KMS-11 (cell line): ENCODE data around the gene TTC28.
"Not testable (repeated sequence)": the region's sequence is repeated elsewhere in the genome, so short reads cannot be mapped to it uniquely, and the experiment has no call there.

ENCODE experiments used
- H2AFZ ChIP-seq: fragments of 200-600 bp; sonication (generic); 2 replicates; pipeline ENCODE4 v1.6.1; 2016; ENCODE audit warnings: antibody characterized with exemption, mixed run types, low read depth
- H3K27ac ChIP-seq: fragments of 200-600 bp; sonication (generic); 2 replicates; pipeline ENCODE4 v1.6.1; 2016; ENCODE audit warnings: mild to moderate bottlenecking, mixed run types
- H3K27me3 ChIP-seq: fragments of 200-600 bp; sonication (generic); 2 replicates; pipeline ENCODE4 v1.6.1; 2017; ENCODE audit warnings: mild to moderate bottlenecking, low read depth, mixed run types, moderate library complexity; ENCODE audit not compliant: insufficient read depth
- H3K36me3 ChIP-seq: fragments of 200-600 bp; sonication (generic); 2 replicates; pipeline ENCODE4 v1.6.1; 2017; ENCODE audit warnings: mild to moderate bottlenecking, mixed run types; ENCODE audit not compliant: insufficient read depth
- H3K4me1 ChIP-seq: fragments of 200-600 bp; sonication (generic); 2 replicates; pipeline ENCODE4 v1.6.1; 2016; ENCODE audit warnings: mild to moderate bottlenecking, low read depth, mixed run types; ENCODE audit not compliant: poor library complexity, severe bottlenecking
- H3K4me2 ChIP-seq: fragments of 200-600 bp; sonication (generic); 2 replicates; pipeline ENCODE4 v1.7.0; 2016; ENCODE audit warnings: mild to moderate bottlenecking, mixed run types
- H3K4me3 ChIP-seq: fragments of 200-600 bp; sonication (generic); IDR thresholded peaks from 2 replicates; pipeline ENCODE4 v1.6.1; 2017; ENCODE audit warnings: low read depth, low read length, mixed read lengths; ENCODE audit not compliant: insufficient read depth
- H3K79me2 ChIP-seq: fragments of 200-600 bp; sonication (generic); 2 replicates; pipeline ENCODE4 v1.6.1; 2016; ENCODE audit warnings: low read depth, mixed run types; ENCODE audit not compliant: insufficient read depth
- H3K9ac ChIP-seq: fragments of 200-600 bp; sonication (generic); 2 replicates; pipeline ENCODE4 v1.6.1; 2016; ENCODE audit warnings: mild to moderate bottlenecking, mixed run types
- H4K20me1 ChIP-seq: fragments of 200-600 bp; sonication (generic); 2 replicates; pipeline ENCODE4 v1.6.1; 2016; ENCODE audit warnings: mild to moderate bottlenecking, mixed run types; ENCODE audit not compliant: insufficient read depth
- CTCF ChIP-seq: fragments of 200-600 bp; sonication (generic); conservative IDR thresholded peaks from 2 replicates; pipeline ENCODE4 v1.6.1; 2017; ENCODE audit warnings: low read depth, mild to moderate bottlenecking, antibody characterized with exemption, low read length, moderate library complexity, mixed read lengths

The TTC28 gene

GRCh38 chr22:28094771-28095170 is 584.9 kb downstream of the TTC28 start:
- H3K27ac ChIP-seq = no peak overlapping the region
- H3K27me3 ChIP-seq = no peaks in the 10 kb centered on the region
- no peaks in the 10 kb centered on the region for H3K4me1 ChIP-seq
- H4K20me1 ChIP-seq = no peaks in the 10 kb centered on the region
- TF ChIP-seq CTCF = no peak
- H3K36me3 ChIP-seq = no peaks in the 10 kb centered on the region
- H3K79me2 ChIP-seq = no peaks in the 10 kb centered on the region
- H3K4me2 ChIP-seq = no peak overlapping the region
- no peak overlapping the region for H3K4me3 ChIP-seq
- H3K9ac ChIP-seq = no peak overlapping the region
- H2AFZ ChIP-seq = no peak overlapping the region

- no peak for TF ChIP-seq CTCF
- Histone ChIP-seq H3K27ac (no peak overlapping the region), H3K4me2 (no peak overlapping the region)
These were observed 585.9 kb downstream of the TTC28 start for GRCh38 chr22:28093711-28094110.

GRCh38 chr22:28091486-28091885 is 588.2 kb downstream of the TTC28 start:
- no peak overlapping the region for H3K4me2 ChIP-seq
- H3K27me3 ChIP-seq = no peaks in the 10 kb centered on the region
- no peak for TF ChIP-seq CTCF
- H3K4me1 ChIP-seq = no peaks in the 10 kb centered on the region
- H3K36me3 ChIP-seq = no peaks in the 10 kb centered on the region
- H3K27ac ChIP-seq = no peak overlapping the region
- no peaks in the 10 kb centered on the region for H4K20me1 ChIP-seq
- no peak overlapping the region for H3K4me3 ChIP-seq
- H2AFZ ChIP-seq = no peak overlapping the region
- H3K79me2 ChIP-seq = no peaks in the 10 kb centered on the region
- no peak overlapping the region for H3K9ac ChIP-seq

More at GRCh38 chr22:28093711-28094110, 585.9 kb downstream of the TTC28 start:
- H3K79me2 ChIP-seq = no peaks in the 10 kb centered on the region
- H3K36me3 ChIP-seq = no peaks in the 10 kb centered on the region
- no peaks in the 10 kb centered on the region for H3K4me1 ChIP-seq
- H4K20me1 ChIP-seq = no peaks in the 10 kb centered on the region
- H3K27me3 ChIP-seq = no peaks in the 10 kb centered on the region
- no peak overlapping the region for H3K9ac ChIP-seq
- no peak overlapping the region for H2AFZ ChIP-seq
- no peak overlapping the region for H3K4me3 ChIP-seq

- not testable (repeated sequence) for H2AFZ ChIP-seq, H3K9ac ChIP-seq, H3K27me3 ChIP-seq, H3K4me2 ChIP-seq, H4K20me1 ChIP-seq, H3K4me1 ChIP-seq, H3K4me3 ChIP-seq, H3K79me2 ChIP-seq, H3K36me3 ChIP-seq, H3K27ac ChIP-seq
These were observed 590.1 kb downstream of the TTC28 start for GRCh38 chr22:28089541-28089940.

GRCh38 chr22:28077166-28077565 is 602.5 kb downstream of the TTC28 start:
- Histone ChIP-seq H3K27me3 (no peaks in the 10 kb centered on the region), H4K20me1 (no peaks in the 10 kb centered on the region), H3K79me2 (no peaks in the 10 kb centered on the region), H3K4me2 (no peak overlapping the region), H3K4me3 (no peak overlapping the region), H3K9ac (no peak overlapping the region), H2AFZ (no peak overlapping the region), H3K4me1 (no peaks in the 10 kb centered on the region), H3K36me3 (no peaks in the 10 kb centered on the region), H3K27ac (no peak overlapping the region)
- TF ChIP-seq CTCF = no peak
